HG03045 (cell line): Measurements from ENCODE around the gene PCDHGA7.
"Not testable (repeated sequence)": the region's sequence is repeated elsewhere in the genome, so short reads cannot be mapped to it uniquely, and the experiment has no call there.

Source experiments
- ATAC-seq: cut with Tn5 transposase; IDR thresholded peaks from one replicate; pipeline ENCODE4 v1.9.1; 2021; ENCODE audit warnings: mild to moderate bottlenecking, moderate library complexity; ENCODE audit not compliant: unreplicated experiment

Gene PCDHGA7

GRCh38 chr5:141397756-141398551 is 15.4 kb downstream of the PCDHGA7 start, which contains the start of gene PCDHGB5:
Gene PCDHGB5, plus strand, starts transcription at chr5:141397947. Its CDS starts 181 bp downstream, at chr5:141398128.
- ATAC-seq = peak; percentile 90

GRCh38 chr5:141398608-141399007 is 16.1 kb downstream of the PCDHGA7 start:
- ATAC-seq = no peak

DNA sequence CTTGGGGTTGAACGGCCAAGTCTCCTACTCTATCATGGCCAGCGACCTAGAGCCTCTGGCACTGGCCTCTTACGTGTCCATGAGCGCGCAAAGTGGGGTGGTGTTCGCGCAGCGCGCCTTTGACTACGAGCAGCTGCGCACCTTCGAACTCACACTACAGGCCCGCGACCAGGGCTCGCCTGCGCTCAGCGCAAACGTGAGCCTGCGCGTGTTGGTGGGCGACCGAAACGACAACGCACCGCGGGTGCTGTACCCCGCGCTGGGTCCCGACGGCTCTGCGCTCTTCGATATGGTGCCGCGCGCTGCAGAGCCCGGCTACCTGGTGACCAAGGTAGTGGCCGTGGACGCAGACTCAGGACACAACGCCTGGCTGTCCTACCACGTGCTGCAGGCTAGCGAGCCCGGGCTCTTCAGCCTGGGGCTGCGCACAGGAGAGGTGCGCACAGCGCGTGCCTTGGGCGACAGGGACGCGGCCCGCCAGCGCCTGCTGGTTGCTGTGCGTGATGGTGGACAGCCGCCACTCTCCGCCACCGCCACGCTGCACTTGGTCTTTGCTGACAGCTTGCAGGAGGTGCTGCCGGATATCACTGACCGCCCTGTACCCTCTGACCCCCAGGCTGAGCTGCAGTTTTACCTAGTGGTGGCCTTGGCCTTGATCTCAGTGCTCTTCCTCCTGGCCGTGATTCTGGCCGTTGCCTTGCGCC is 17.2 kb downstream of the PCDHGA7 start:
- no peak for ATAC-seq

- ATAC-seq = no peak
Observed at GRCh38 chr5:141402553-141403243, 20.2 kb downstream of the PCDHGA7 start, which contains the start of gene PCDHGA9. Gene PCDHGA9, plus strand, starts transcription at chr5:141402778. Its CDS starts 175 bp downstream, at chr5:141402953.

DNA sequence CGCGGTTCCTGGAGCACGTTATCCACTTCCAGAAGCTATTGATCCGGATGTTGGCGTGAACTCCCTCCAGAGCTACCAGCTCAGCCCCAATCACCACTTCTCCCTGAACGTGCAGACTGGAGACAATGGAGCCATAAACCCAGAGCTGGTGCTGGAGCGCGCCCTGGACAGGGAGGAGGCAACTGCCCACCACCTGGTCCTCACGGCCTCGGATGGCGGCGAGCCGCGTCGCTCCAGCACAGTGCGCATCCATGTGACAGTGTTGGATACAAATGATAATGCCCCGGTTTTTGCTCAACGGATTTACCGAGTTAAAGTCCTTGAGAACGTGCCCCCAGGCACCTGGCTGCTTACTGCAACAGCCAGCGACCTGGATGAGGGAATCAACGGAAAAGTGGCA is 20.8 kb downstream of the PCDHGA7 start:
- ATAC-seq = no peak

- not testable (repeated sequence) for ATAC-seq
Observed at GRCh38 chr5:141407790-141408505, 25.4 kb downstream of the PCDHGA7 start, which contains the start of gene PCDHGB6. Gene PCDHGB6, plus strand, starts transcription at chr5:141408021. Its CDS starts 182 bp downstream, at chr5:141408203.

DNA sequence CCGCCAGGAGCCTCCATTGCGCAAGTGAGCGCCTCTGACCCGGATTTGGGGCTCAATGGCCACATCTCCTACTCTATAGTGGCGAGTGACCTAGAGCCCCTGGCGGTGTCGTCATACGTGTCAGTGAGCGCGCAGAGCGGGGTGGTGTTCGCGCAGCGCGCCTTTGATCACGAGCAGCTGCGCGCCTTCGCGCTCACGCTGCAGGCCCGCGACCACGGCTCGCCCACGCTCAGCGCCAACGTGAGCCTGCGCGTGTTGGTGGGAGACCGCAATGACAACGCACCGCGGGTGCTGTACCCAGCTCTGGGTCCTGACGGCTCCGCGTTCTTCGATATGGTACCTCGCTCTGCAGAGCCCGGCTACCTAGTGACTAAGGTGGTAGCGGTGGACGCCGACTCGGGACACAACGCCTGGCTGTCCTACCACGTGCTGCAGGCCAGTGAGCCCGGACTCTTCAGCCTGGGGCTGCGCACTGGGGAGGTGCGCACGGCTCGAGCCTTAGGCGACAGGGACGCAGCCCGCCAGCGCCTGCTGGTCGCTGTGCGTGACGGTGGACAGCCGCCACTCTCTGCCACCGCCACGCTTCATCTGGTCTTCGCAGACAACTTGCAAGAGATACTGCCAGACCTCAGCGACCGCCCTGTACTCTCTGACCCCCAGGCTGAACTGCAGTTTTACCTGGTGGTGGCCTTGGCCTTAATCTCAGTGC is 27.2 kb downstream of the PCDHGA7 start:
- ATAC-seq = no peak

GRCh38 chr5:141411575-141411974 is 29.0 kb downstream of the PCDHGA7 start:
- no peak for ATAC-seq

- ATAC-seq = peak; percentile 59
Observed at GRCh38 chr5:141412854-141413539, 30.5 kb downstream of the PCDHGA7 start, which contains the start of gene PCDHGA10. Gene PCDHGA10, plus strand, starts transcription at chr5:141412987. Its CDS starts 189 bp downstream, at chr5:141413176.

DNA sequence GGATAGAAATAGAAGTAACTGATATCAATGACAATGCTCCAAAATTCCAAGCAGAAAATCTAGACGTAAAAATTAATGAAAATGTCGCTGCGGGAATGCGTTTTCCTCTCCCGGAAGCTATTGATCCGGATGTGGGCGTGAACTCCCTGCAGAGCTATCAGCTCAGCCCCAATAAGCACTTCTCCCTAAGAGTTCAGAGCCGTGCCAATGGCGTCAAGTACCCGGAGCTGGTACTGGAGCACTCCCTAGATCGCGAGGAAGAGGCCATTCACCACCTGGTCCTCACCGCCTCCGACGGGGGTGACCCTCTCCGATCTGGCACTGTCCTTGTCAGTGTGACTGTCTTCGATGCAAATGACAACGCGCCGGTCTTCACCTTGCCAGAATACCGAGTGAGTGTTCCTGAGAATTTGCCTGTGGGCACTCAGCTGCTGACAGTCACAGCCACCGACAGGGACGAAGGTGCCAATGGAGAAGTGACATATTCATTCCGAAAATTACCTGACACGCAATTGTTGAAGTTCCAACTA is 31.1 kb downstream of the PCDHGA7 start:
- no peak for ATAC-seq

GRCh38 chr5:141414548-141415274 is 32.2 kb downstream of the PCDHGA7 start:
- not testable (repeated sequence) for ATAC-seq

DNA sequence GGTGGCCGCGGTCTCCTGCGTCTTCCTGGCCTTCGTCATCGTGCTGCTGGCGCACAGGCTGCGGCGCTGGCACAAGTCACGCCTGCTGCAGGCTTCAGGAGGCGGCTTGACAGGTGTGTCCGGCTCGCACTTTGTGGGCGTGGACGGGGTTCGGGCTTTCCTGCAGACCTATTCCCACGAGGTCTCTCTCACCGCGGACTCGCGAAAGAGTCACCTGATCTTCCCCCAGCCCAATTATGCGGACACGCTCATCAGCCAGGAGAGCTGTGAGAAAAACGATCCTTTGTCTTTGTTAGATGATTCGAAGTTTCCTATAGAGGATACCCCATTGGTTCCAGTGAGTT is 32.7 kb downstream of the PCDHGA7 start:
- not testable (repeated sequence) for ATAC-seq

DNA sequence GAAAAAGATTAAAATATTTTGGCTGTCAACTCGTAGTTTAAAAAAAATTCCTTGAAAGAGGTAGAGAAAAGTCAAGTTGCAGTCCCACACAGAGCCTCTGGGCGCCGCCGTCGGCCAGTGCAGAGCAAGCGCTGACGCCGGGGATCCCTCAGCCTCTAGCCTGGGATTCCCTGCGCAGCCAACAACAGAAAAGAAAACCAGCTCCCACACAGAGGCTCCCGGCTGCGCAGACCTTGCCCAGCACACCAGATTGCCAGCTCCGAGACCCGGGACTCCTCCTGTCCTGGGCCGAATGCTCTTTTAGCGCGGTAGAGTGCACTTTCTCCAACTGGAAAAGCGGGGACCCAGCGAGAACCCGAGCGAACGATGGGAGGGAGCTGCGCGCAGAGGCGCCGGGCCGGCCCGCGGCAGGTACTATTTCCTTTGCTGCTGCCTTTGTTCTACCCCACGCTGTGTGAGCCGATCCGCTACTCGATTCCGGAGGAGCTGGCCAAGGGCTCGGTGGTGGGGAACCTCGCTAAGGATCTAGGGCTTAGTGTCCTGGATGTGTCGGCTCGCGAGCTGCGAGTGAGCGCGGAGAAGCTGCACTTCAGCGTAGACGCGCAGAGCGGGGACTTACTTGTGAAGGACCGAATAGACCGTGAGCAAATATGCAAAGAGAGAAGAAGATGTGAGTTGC is 35.1 kb downstream of the PCDHGA7 start, which contains the start of gene PCDHGB7:
PCDHGB7 (plus strand) TSS at position 184 of the 679 bp plus-strand sequence; CDS start at position 367, 183 bp downstream.
- ATAC-seq = peak; percentile 83

DNA sequence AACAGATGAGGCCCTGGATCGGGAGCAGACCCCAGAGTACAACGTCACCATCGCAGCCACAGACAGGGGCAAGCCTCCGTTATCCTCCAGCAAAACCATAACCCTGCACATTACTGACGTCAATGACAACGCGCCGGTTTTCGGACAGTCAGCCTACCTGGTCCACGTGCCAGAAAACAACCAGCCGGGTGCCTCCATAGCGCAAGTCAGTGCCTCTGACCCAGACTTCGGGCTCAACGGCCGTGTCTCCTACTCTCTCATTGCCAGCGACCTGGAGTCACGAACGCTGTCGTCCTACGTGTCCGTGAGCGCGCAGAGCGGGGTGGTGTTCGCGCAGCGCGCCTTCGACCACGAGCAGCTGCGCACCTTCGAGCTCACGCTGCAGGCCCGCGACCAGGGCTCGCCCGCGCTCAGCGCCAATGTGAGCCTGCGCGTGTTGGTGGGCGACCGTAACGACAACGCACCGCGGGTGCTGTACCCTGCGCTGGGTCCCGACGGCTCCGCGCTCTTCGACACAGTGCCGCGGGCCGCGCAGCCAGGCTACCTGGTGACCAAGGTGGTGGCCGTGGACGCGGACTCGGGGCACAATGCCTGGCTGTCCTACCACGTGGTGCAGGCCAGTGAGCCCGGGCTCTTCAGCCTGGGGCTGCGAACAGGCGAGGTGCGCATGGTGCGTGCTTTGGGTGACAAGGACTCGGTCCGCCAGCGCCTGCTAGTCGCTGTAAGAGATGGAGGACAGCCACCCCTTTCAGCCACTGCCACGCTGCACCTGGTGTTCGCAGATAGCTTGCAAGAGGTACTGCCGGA is 36.7 kb downstream of the PCDHGA7 start:
- ATAC-seq = no peak

GRCh38 chr5:141420855-141421488 is 38.4 kb downstream of the PCDHGA7 start, which contains the start of gene PCDHGA11:
Gene PCDHGA11, plus strand, starts transcription at chr5:141421051. Its CDS starts 177 bp downstream, at chr5:141421228.
- ATAC-seq = peak; percentile 39

DNA sequence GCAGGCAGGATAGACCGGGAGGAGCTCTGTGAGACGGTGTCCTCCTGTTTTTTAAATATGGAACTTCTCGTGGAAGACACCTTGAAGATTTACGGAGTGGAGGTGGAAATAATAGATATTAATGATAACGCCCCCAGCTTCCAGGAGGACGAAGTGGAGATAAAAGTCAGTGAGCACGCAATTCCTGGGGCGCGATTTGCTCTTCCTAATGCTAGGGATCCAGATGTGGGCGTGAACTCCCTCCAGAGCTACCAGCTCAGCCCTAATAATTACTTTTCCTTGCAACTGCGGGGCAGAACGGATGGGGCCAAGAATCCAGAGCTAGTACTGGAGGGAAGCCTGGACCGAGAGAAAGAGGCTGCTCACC is 38.9 kb downstream of the PCDHGA7 start:
- ATAC-seq = no peak
